ENCODE data around the gene GPR63. TPM values are rescaled to one million over a fixed set of nuclear protein-coding genes. Genes with fewer than 3 reads are reported as not detected.

GPR63 gene
- total RNA-seq, 1 experiment from 2014 or later, result 0.03 TPM

GRCh38 chr6:96787846-96788580 is 49.3 kb downstream of the GPR63 start:
- no peak for DNase-seq

DNA sequence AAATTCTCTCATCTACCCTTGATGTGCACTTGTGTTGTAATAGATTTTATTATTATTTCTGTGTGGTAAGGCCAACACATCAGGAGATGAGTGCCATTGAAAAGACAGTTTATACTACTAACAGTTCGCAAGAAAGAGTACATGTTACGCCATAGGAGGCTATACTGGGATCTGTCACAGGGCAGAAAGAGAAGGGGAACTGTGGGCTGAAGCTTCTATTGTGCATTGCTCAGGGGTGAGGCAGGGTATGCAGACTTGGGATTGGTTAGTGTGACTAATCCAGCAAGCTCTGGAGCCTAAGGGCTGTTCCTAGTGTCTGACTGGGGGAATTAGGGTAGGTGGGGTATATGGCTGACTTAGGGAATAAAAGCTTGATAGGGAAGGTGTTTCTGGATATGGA is 50.9 kb downstream of the GPR63 start:
- DNase-seq, result no peak
- Histone ChIP-seq H3K36me3 (no peaks in the 10 kb centered on the region), H3K4me3 (no peak overlapping the region), H3K9me3 (no peaks in the 10 kb centered on the region), H3K27me3 (no peaks in the 10 kb centered on the region)

More at GRCh38 chr6:96787846-96788580, 49.3 kb downstream of the GPR63 start:
- H3K4me3 ChIP-seq, result no peak overlapping the region
- no peaks in the 10 kb centered on the region for H3K36me3 ChIP-seq
- H3K27me3 ChIP-seq, result no peaks in the 10 kb centered on the region
- no peaks in the 10 kb centered on the region for H3K9me3 ChIP-seq

GRCh38 chr6:96784650-96785049 is 52.6 kb downstream of the GPR63 start:
- Histone ChIP-seq H3K9me3 (no peaks in the 10 kb centered on the region), H3K4me3 (no peak overlapping the region), H3K36me3 (no peaks in the 10 kb centered on the region), H3K27me3 (no peaks in the 10 kb centered on the region)
- DNase-seq, result no peak

DNA sequence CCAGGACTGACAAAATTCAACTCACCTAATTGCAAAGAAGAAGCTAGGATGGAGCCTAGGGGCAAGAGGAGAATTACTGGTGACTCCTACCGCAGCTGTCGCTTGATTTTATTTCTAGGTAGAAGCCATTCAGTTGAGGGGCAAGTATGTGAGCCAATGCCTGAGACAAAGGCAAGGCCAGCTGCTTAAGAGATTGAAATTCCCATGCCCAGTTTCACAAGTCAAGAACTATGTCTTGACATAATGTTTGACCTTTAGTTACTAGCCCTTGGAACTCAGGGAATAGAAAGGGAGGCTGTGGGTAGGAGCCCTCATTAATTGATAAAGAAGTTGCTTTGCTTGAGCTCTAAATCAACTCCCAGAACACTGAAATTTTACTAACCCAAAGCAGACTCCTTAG is 54.0 kb downstream of the GPR63 start:
- Histone ChIP-seq H3K9me3 (no peaks in the 10 kb centered on the region), H3K36me3 (no peaks in the 10 kb centered on the region), H3K4me3 (no peak overlapping the region), H3K27me3 (no peaks in the 10 kb centered on the region)
- DNase-seq, result no peak

DNA sequence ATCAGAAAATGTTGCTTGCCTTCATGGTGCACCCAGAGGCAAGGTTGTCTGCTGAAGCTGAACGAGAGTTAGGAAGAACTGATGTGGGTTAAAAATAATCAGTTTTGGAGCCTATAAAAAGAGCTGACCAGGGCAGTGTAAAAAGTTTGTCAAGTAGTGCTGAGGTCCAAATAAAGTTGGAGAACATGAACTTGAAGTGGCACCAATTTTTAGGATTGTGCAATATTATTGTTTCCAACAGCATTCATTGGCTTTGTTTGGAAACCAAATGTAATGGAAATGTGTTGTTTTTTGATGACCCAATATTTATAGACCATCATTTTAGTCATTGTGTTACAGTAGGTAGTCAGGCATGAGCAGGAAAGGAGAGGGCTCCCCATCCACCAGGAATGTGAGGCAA is 55.7 kb downstream of the GPR63 start:
- no peaks in the 10 kb centered on the region for H3K27me3 ChIP-seq
- no peaks in the 10 kb centered on the region for H3K9me3 ChIP-seq
- no peak for DNase-seq
- no peak overlapping the region for H3K4me3 ChIP-seq
- H3K36me3 ChIP-seq, result no peaks in the 10 kb centered on the region

- Histone ChIP-seq H3K27me3 (no peaks in the 10 kb centered on the region), H3K4me3 (no peak overlapping the region), H3K9me3 (no peaks in the 10 kb centered on the region), H3K36me3 (no peaks in the 10 kb centered on the region)
- DNase-seq, result no peak
These were observed 60.2 kb downstream of the GPR63 start for GRCh38 chr6:96777113-96777512.

DNA sequence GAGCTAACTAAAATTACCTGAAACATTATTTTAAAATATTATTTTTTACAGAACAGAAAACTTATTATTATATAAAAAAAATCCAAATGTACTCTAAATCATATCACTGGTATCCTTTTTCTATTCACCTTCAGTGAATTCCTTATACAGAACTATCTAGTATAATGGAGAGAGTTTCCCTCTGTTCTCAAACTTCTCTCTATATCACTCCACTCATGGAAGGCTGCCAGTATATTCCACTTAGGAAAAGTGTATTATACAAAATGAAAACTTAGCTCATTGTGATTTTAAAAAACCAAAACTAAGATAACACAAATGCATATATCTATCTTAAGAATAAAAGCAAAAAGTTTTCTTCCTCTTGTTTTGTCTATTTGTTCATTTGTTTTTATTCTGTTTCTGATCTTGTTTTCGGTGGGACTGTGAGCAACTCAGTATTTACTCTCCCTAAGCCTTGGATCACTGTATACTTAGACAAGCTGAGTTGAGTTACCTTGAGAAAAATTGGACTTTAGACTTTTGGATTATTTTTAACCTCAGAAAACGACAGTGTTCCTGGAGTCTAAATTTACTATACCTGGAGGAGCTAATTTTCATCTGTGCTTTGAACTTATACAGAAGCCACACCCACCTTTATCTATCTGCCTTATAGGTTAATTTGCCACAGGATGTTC is 61.4 kb downstream of the GPR63 start:
- H3K4me3 ChIP-seq, result no peak overlapping the region
- H3K27me3 ChIP-seq, result no peaks in the 10 kb centered on the region
- no peaks in the 10 kb centered on the region for H3K9me3 ChIP-seq
- no peak for DNase-seq
- H3K36me3 ChIP-seq, result no peaks in the 10 kb centered on the region

DNA sequence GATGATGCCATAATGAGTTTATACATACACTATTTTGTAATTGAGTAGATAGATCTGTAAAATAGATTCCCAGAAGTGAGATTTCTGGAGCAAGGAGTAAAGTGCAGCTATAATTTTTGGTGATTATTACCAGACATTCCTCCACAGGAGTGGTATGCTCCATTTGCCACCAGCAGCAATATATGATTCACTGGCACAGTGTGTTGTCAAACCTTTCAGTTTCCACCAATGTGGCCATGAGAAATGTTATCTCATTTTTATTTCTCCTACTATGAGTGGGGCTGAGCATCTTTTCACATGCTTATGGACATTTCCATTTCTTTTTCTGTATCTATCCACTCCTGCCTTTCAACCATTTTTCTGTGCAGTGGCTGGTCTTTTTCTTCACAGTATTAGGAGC is 70.5 kb downstream of the GPR63 start:
- no peak for DNase-seq
- H3K27me3 ChIP-seq, result no peaks in the 10 kb centered on the region
- H3K9me3 ChIP-seq, result no peaks in the 10 kb centered on the region
- no peaks in the 10 kb centered on the region for H3K36me3 ChIP-seq
- no peak overlapping the region for H3K4me3 ChIP-seq

GRCh38 chr6:96762599-96762998 is 74.7 kb downstream of the GPR63 start:
- Histone ChIP-seq H3K27me3 (no peaks in the 10 kb centered on the region), H3K4me3 (no peak overlapping the region), H3K9me3 (no peaks in the 10 kb centered on the region), H3K36me3 (no peaks in the 10 kb centered on the region)
- DNase-seq, result no peak

DNA sequence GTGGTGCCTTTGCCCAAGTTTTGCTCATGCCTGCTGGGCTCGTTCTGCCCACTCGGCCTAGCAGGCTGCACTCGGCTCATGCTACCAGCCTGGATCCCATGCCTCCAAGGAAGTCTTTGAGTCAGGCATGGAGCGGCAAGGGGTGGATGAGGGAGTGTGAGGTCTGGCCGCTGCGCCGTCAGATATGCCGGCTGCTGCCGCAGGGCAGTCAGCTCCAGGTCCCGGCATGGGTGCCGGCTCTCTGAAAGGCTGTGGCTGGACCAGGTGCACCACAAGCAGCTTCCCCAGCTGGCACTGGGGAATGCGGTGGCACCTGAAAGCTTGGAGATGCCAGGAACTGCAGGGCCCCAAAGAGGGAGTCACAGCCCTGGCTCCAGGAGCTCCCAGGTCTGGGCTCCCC is 75.5 kb downstream of the GPR63 start:
- H3K9me3 ChIP-seq, result no peaks in the 10 kb centered on the region
- H3K36me3 ChIP-seq, result no peaks in the 10 kb centered on the region
- H3K27me3 ChIP-seq, result no peaks in the 10 kb centered on the region
- H3K4me3 ChIP-seq, result no peak overlapping the region
- no peak for DNase-seq

DNA sequence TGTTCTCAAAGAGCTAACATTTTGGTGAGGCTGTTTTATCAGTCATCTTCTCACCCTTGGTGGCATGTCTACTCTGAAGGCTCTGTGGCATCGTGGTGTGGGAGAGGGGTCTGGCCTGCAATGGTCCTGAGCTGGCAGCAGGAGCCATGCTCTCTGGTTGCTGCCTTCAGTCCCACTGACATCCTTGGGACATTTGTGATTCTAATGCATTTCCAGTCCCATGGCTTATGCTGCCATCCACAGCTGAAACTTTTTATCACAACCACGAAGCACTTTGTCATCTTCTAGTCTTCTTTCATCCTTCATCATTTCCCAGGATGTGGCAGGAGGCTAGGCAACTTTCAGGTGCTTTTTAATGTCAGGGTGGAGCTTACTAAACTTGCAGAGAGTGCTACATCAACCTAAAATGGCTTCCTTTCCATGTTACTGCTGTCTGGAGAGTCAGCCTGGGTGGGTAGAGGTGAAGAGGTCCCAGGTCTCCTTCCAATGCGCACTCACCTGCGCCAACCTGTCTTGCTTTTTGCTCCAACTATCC is 77.1 kb downstream of the GPR63 start:
- no peaks in the 10 kb centered on the region for H3K27me3 ChIP-seq
- no peaks in the 10 kb centered on the region for H3K36me3 ChIP-seq
- H3K4me3 ChIP-seq, result no peak overlapping the region
- no peak for DNase-seq
- no peaks in the 10 kb centered on the region for H3K9me3 ChIP-seq

DNA sequence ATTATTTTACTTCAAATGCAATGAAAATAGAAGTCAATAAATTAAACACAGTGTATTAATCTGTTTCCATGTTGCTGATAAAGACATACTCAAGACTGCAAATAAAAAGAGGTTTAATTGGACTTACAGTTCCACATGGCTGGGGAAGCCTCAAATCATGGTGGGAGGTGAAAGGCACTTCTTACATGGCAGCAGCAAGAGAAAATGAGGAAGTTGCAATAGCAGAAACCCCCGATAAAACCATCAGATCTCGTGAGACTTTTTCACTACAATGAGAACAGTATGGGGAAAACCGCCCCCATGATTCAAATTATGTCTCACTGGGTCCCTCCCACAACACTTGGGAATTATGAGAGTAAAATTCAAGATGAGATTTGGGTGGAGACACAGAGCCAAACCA is 82.2 kb downstream of the GPR63 start:
- no peaks in the 10 kb centered on the region for H3K9me3 ChIP-seq
- no peak for DNase-seq
- no peaks in the 10 kb centered on the region for H3K36me3 ChIP-seq
- no peak overlapping the region for H3K4me3 ChIP-seq
- H3K27me3 ChIP-seq, result no peaks in the 10 kb centered on the region

- Histone ChIP-seq H3K27me3 (no peaks in the 10 kb centered on the region), H3K4me3 (no peak overlapping the region), H3K36me3 (no peaks in the 10 kb centered on the region), H3K9me3 (no peaks in the 10 kb centered on the region)
- DNase-seq, result no peak
These were observed 87.4 kb downstream of the GPR63 start for GRCh38 chr6:96749891-96750290.

Other genes with a start within 250 kb of the GPR63 start
- 24.3 and 67.1 TPM in 2 replicates for gene NDUFAF4, start 60.4 kb upstream of the GPR63 start, total RNA-seq (2014; rRNA removed; shearing (Covaris generic); ENCODE audit: low replicate concordance)
- not detected in 2 replicates for gene KLHL32, start 87.3 kb upstream of the GPR63 start, total RNA-seq (2014; rRNA removed; shearing (Covaris generic); ENCODE audit: low replicate concordance)